HG02943 (cell line): ENCODE data around the gene AMOTL2.

Experiments used
- ATAC-seq: cut with Tn5 transposase; IDR thresholded peaks from one replicate; pipeline ENCODE4 v1.9.1; 2021; ENCODE audit warnings: mild to moderate bottlenecking, low read depth, moderate library complexity; ENCODE audit not compliant: unreplicated experiment

AMOTL2 gene

GRCh38 chr3:134381076-134381475 is 6.8 kb upstream of the AMOTL2 start:
- no peak for ATAC-seq

- ATAC-seq, result no peak
Measured at GRCh38 chr3:134380249-134380648, 6.0 kb upstream of the AMOTL2 start.

DNA sequence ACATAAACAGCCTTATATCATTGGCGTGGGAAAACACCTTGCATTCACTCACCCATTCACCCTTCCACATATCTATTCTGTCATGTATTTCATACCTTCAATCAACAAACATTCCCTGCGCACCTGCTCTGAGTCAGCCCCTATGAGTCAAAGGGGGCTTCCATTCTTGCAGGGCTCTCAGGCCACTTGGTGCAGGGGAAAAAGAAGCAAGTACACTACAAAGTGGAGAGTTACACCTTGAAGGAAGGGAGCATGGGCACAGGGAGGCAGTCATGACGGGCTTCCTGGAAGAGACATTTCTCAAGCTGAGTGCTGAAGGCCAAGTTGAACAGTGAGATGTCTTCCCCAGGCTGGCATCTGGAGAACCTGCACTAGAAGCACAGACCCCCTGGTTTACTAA is 4.6 kb upstream of the AMOTL2 start:
- no peak for ATAC-seq

DNA sequence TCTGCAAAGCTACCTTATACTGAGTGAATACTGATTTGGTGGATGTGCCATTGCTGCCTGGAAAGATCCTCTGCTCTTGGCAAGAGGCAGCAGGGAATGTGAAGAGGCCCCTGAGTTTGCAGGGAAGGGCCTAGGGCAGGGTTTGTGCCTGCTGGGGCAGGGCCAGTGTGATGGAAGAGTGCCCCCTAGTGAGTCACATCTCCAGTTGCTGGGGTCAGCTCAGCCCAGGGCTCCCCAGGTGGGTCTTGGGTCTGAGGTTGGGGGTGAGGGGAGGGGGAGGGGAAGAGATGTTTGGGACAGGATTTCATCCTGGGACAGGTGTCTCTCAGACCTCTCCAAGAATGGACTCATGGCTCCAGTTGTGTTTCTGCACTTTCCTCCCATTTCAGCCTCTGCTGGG is 4.1 kb upstream of the AMOTL2 start:
- no peak for ATAC-seq

GRCh38 chr3:134377896-134378295 is 3.6 kb upstream of the AMOTL2 start:
- ATAC-seq, result no peak

DNA sequence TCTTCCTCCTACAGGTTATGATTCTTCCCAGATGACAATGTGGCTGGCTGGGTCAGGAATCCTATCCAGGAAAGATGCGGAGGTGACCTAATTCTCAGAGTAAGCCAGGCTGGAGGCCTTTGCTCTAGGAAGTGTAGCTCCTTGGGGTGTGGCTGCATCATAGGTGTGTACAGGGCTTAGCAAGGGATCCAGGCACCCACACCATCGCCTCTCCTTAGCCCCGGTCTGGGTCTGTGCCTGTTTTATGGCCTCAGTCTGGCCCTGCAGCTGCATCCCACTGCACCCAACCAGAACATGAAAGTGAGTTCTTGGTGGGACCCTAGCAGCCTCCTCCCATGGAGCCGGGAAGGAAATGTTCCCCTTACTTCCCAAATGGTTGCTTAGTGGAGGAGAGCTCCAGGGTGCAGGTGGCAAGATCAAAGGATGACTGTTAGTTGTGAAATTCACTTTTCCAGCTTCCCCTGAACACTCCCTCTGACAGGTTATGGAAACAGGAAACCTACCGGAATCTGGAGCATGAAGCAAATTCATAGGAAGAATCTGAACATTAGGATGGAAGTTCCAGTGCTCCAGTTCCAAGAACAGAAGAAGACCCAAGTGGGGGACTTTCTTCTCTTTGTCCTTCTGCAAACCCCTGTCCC is 2.7 kb upstream of the AMOTL2 start:
- no peak for ATAC-seq

- no peak for ATAC-seq
Measured at GRCh38 chr3:134376385-134376765, 2.1 kb upstream of the AMOTL2 start.

DNA sequence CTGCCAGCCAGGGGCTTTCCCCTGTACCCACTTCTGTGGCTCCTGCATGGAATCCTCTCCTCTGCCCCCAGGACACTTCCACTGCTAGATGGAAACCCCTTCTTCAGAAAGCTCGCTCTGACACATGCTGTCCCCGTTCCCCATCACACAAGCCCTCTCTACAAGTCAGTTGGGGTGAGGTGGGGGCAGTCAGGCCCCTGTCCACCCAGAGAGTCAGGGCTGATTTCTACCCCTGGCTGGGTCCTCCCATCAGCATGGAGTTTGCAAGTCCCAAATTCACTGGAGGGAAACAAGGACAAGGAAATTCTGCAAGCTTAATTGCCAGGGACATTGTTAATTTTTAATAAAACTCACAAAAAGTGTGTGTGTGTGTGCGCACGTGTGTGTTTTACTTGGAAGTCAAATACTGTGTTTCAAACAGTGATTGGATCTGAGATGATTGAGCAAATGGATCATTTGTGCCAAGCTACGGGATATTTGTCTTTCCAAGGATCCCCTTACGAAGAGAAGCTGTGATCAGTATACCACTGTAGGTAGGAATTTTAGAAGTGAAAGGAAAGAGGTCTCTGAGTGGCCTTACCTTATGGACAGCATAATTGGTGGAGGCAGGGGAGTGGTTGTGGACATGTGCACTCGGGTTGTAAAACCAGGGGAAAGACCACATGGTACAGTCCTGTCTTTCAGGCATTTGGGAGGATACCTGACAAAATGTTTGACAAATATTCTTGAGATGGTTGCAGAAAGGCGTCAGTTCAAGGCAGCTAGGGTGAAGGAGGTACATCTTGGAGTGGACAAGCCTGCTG is 1.5 kb upstream of the AMOTL2 start:
- ATAC-seq, result no peak

- no peak for ATAC-seq
Measured at GRCh38 chr3:134374791-134375581, 739 bp upstream of the AMOTL2 start.

- no peak for ATAC-seq
Measured at GRCh38 chr3:134373271-134374104, 759 bp downstream of the AMOTL2 start.

DNA sequence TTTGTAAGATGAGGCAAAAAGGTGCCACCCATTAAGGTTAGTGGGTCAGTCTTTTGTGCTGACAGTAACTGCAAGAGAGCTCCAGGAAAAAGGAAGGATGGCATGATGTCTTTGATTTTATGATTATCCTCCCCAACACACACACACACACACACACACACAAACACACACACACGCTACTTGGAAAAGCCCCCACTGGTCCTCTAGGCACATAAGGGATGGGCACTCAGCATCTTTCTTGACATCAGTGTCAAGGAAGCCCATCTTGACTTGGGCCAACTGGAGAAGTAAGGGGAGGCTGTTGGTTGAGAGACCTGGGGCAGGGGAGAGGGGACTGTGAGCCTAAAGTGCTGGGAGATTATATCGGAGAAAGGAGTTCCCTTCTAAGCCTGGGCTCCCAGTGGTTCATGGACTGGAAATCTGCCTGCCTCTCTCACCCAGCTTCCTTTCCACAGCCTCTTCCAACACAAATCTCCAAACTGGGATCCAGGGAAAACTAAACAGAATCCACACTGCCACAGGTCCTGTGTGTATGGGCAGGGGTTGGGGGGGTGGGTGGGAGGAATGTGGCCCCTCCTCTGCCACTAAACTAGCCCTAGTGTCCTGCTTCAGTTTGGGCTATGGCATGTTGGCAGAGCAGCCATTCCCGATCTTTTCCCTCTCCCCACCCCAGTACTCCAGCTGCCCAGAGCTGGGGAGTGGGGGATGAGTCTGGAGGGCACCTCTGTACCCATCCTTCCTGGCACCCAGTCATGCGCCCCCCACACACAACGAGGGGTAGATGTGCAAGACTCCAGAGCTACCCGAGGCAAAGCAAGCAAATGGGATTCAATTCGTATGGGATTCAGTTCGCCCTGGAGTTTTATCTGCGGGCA is 1.6 kb downstream of the AMOTL2 start:
- no peak for ATAC-seq

- no peak for ATAC-seq
Measured at GRCh38 chr3:134371542-134372324, 2.5 kb downstream of the AMOTL2 start.

GRCh38 chr3:134370611-134371531 is 3.4 kb downstream of the AMOTL2 start:
- ATAC-seq, result no peak

GRCh38 chr3:134369861-134370596 is 4.2 kb downstream of the AMOTL2 start:
- no peak for ATAC-seq

GRCh38 chr3:134369231-134369741 is 5.0 kb downstream of the AMOTL2 start:
- no peak for ATAC-seq

- no peak for ATAC-seq
Measured at GRCh38 chr3:134368751-134369105, 5.5 kb downstream of the AMOTL2 start.
